ENCODE data around the gene PDZRN4.

DNA sequence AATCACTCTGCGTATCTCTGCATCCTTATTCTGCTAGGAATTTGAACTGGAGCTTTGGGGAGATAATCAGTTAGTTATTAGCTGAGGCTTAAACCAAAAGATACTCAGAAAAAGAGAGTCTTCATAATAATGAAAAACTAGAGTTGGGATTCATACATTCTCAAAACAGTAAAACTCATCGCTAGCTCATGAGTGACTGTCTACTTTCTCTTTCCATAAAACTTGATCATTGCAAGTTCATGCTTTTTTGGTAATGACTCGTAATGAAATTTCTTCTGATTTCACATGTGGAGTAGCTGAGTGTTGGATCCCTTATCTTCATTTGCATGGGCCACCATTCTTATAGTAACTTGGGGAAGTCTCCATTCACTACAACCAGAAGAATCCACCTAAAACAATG, 397.7 kb downstream of the PDZRN4 start:
- no peak for TF ChIP-seq RAD21 (conservative IDR thresholded peaks at IDR 0.05)
- no peak for TF ChIP-seq POLR2AphosphoS5 (IDR thresholded peaks at IDR 0.05)
- TF ChIP-seq EP300 (conservative IDR thresholded peaks at IDR 0.05; ENCODE audit: poor library complexity, severe bottlenecking) = no peak
- TF ChIP-seq, protein P1, sequence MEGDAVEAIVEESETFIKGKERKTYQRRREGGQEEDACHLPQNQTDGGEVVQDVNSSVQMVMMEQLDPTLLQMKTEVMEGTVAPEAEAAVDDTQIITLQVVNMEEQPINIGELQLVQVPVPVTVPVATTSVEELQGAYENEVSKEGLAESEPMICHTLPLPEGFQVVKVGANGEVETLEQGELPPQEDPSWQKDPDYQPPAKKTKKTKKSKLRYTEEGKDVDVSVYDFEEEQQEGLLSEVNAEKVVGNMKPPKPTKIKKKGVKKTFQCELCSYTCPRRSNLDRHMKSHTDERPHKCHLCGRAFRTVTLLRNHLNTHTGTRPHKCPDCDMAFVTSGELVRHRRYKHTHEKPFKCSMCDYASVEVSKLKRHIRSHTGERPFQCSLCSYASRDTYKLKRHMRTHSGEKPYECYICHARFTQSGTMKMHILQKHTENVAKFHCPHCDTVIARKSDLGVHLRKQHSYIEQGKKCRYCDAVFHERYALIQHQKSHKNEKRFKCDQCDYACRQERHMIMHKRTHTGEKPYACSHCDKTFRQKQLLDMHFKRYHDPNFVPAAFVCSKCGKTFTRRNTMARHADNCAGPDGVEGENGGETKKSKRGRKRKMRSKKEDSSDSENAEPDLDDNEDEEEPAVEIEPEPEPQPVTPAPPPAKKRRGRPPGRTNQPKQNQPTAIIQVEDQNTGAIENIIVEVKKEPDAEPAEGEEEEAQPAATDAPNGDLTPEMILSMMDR (IDR thresholded peaks at IDR 0.05; ENCODE audit: poor library complexity, severe bottlenecking) = no peak
- TF ChIP-seq, protein P2, sequence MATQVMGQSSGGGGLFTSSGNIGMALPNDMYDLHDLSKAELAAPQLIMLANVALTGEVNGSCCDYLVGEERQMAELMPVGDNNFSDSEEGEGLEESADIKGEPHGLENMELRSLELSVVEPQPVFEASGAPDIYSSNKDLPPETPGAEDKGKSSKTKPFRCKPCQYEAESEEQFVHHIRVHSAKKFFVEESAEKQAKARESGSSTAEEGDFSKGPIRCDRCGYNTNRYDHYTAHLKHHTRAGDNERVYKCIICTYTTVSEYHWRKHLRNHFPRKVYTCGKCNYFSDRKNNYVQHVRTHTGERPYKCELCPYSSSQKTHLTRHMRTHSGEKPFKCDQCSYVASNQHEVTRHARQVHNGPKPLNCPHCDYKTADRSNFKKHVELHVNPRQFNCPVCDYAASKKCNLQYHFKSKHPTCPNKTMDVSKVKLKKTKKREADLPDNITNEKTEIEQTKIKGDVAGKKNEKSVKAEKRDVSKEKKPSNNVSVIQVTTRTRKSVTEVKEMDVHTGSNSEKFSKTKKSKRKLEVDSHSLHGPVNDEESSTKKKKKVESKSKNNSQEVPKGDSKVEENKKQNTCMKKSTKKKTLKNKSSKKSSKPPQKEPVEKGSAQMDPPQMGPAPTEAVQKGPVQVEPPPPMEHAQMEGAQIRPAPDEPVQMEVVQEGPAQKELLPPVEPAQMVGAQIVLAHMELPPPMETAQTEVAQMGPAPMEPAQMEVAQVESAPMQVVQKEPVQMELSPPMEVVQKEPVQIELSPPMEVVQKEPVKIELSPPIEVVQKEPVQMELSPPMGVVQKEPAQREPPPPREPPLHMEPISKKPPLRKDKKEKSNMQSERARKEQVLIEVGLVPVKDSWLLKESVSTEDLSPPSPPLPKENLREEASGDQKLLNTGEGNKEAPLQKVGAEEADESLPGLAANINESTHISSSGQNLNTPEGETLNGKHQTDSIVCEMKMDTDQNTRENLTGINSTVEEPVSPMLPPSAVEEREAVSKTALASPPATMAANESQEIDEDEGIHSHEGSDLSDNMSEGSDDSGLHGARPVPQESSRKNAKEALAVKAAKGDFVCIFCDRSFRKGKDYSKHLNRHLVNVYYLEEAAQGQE (IDR thresholded peaks at IDR 0.05; ENCODE audit: borderline replicate concordance) = no peak
- no peak for TF ChIP-seq TAF1 (IDR thresholded peaks at IDR 0.05; ENCODE audit: low read depth)
- TF ChIP-seq EZH2 (IDR thresholded peaks at IDR 0.05; ENCODE audit: borderline replicate concordance, insufficient read depth, low read length, poor library complexity, severe bottlenecking) = no peak
